Left renal pelvis (tissue), 4 donors: Measurements from ENCODE around the gene FBXW12. TPM values are rescaled to one million over a fixed set of nuclear protein-coding genes. Genes with fewer than 3 reads are reported as not detected.
A peak's percentile ranks its signal among the peaks of the same experiment; 100 is the strongest.

Experiments used
- DNase-seq, 4 donors: peaks; one replicate each; pipeline ENCODE4 v3.0.0-alpha.2; 2013; ENCODE audit warnings: low read depth in 4 of 4, low spot score in 3 of 4
- polyA plus RNA-seq, 4 donors: library from polyadenylated mRNA; unstranded; fragments of 120-200 nt; gene quantifications; one replicate each; pipeline ENCODE4 v1.2.1, GENCODE V29; 2013; ENCODE audit not compliant: insufficient read length in 4 of 4

The FBXW12 gene
- polyA plus RNA-seq, 4 donors = 0.08 to 0.84 (median 0.50) TPM

DNA sequence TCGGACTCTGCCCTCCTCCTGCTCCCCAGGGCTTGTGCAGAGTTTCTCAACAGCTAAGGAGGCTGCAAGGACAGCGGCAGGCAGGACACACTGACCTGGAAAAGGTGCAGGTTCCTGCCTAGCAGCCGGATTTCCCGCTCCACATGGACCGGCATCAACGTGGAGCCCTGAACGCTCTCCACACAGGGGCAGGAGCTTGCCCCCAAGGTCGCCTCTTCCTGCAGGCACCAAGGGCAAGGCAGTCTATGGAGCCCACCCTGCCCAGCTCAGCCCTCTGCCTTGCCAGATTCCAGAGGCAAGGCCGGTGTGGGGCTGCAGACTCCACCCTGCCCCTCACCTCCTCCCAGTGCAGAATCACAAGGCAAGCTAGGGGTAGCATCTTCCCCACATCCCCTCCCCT lies 47.1 kb downstream of the FBXW12 start:
- no peak for DNase-seq

DNA sequence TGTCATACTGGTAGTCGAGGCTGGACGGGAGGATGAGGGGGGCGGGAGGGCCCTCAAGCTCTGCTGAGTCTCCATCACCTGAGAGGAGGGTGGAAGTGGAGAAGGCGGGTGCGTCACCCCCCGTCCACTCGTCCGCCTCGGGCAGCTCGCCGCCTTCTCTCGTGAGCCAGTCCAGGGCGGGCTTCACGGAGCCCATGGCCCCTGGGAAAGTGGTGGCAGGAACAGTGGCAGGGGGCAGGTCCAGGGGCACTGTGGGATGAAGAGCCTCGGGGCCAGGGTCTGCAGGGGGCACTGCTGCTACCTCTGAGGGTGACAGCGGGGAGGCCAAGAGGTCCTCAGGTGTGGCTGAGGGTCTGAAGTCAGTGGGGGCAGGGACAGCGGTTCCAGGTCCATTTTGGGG lies 47.6 kb downstream of the FBXW12 start:
- no peak for DNase-seq

DNA sequence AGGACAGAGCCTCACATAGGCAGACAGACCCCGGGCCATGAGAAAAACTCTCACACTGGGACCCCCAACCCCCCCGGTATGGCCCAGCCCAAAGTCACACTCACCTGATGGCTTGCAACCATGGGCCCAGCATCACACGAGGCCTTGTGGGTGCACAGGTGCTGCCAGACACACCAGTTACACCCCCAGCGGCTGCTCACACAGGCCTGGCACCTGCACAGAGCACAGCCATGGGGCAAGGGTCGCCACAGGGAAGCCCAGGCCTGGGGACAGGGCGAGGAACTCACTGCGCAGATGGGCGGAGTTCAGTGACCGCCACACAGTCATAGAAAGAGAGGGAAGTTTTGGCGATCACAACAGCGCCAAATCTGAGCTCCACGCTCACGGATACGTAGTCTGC lies 48.5 kb downstream of the FBXW12 start:
- DNase-seq = no peak

DNA sequence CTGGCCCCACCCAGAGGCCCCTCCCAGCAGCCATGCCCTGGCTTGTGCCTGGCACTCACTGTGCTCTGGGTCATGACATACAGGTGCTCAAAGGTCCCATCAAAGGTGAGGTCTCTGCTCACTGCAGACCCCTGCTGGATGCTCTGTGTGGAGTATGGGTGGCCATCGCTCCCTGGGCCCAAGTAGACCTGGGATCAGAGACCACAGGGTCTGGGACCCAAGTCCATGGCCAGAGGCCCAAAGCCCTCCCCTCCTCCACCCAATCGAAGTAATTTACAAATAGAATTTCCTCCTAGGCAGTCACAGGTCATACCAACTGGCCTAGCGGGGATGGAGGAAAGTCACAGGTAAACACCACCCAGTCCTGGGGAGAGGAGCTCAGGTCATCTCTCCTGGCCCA lies 50.3 kb downstream of the FBXW12 start:
- DNase-seq = no peak

DNA sequence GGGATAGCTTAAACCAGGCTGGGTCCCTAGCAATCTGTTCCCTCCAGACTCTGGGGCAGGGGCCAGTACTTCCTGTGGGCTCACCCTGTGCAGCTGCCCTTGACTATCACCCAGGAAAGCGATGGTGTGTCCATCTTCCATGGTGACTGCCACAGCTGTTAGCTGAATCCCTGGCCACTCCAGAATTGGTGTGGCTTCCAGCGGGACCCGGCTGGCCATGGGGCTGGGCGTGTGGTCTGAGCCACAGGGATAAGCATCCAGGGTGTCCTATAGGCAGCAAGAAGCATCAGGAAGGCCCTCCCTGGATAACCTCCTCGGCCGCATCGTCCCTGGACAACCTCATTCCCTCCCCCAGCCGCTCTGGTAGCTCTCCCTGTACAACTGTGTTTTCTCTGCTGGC lies 50.7 kb downstream of the FBXW12 start:
- DNase-seq = no peak

DNA sequence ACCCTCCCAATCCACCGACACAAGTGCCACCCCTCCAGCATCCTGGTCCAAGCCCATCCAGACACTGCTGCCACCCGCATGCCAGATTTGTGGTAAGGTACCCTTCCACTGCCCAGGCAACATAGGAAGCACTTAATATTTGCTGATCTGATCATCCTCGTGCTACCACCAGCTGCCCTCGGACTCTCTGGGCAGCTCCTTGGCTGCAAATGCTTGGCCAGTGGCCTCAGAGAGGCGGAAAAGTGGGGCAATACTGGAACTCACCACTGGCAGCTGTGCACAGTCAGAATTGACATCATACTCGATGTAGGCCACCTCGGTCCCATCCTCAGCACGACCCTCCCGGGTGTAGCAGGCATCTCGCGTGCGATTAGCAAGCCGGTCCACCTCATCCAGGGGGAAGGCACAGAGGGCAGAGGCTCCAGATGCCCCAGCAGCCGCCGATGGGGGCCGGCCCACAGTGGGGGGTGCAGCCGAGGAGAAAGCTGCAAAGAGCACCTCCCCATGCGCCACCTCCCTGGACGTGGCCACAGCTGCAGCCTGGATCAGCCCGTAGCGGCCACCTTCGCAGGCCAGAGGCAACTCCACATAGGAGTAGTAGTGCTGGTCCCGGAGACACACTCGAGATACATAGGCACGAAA lies 51.3 kb downstream of the FBXW12 start:
- DNase-seq = no peak

DNA sequence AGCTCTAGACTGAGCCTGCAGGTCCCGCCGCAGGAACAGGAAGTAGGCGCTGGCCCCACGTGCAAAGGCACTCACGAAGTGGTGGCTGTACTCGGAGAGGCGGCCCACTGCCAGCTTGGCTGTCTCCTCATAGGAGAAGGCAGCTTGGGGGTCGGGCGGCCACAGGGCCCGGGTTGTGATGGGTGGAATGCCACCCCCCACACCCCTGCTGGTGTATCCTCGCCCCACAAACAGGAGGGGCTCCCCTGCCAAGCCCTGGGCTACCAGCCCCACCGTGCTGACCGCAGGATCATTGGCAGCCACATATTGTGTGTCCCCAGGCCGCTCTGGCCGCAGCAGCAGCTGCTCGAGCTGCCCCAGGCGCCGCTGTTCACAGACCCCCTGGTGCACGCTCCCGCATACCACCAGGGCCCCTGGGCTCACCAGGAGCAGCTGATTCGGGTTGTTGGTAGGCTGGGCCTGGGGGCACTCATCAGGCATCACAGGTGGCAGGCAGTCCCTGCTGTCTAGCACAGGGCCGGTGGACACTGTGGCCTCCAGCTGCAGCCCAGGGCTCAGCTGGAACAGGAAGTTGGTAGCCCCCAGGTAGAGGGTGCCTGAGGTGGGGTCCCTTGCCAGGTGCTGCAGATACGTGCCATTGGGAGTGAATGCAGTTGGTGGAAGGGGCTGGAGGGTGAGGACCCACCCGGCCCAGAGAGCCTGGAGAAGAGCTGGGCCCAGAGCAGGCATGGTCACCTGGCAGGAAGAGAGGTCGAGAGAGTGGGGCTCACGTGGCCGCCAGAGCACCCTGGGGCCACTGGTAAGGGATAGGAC lies 52.1 kb downstream of the FBXW12 start:
- DNase-seq = no peak

DNA sequence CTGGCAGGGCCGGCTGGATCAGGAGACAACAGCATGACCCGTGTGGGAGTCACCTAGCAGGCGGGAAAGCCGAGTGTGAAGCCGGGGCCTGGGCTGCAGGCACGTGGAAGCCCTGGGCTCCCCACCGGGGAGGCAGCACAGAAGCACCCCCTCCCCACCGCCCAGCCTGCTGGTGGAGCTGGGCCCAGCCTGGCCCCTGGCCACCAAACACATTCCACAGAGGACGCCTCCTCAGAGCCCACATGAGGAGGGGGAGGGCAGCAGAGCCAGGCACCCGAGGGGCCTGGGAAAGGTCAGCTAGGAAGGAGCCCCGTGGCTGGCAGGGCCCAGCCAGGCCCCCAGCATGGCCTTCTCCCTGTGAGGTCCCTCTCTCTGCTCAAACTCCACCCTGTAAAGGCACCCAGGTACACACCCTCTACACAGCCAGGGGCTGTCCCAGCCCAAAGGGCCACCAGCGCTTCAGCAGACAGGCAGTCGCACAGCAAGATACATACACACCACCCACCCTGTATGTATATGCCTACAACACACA lies 53.3 kb downstream of the FBXW12 start:
- DNase-seq = no peak

DNA sequence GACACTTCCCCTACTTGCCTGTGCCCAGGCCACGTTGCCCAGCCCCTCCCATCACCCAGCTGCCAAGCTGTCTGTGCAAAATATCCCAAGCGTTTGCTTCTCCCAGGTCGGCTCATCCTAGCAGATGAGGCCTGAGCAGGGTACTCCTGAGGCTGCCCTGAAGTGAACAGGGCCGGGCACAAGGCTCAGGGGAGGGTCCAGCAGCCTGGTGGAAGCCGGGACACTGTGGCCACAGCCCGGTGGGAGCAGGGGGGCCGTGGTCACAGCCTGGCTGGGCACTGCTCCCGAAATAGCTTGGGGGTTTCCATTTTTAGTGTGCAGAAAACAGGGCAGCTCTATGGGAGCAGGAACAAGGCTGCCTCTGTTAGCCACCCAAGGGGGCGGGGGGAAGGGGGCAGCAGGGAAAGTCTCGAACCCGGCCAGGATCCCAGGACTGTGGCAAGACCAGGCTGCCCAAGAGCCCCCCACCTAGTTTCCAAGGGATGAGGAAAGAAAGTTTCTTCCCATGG lies 54.4 kb downstream of the FBXW12 start:
- DNase-seq = no peak

DNA sequence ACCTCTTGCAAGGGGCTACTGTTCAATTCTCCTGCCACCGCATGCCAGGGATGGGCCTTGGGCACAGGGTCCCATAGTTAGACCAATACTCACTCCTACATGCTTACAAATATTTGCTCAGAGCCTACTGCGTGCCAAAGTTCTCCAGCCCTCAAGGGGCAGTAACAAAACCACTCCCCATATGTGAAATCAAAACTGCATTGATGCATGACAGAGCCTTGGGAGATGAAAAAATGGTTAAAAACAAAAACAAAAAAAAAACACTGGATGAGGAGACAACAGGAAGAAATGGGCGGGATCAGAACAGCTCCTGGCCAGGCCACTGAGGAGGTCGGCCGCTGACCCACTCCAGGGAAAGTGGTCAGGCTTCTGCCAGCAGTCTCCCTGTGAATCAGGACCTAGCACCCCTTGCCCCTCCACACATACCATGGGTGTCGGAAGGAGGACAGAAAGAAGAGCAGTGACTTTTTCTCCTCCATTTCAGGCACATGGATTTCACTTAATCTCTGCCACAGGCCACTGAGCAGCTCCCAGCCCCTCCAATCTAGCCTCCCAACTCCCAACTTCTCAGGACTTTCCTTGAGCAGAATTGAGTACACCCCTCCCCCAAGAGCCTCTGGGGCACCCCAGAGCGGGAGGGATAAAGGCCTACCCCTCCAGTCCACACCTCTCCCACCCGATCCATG lies 55.1 kb downstream of the FBXW12 start:
- DNase-seq = no peak

DNA sequence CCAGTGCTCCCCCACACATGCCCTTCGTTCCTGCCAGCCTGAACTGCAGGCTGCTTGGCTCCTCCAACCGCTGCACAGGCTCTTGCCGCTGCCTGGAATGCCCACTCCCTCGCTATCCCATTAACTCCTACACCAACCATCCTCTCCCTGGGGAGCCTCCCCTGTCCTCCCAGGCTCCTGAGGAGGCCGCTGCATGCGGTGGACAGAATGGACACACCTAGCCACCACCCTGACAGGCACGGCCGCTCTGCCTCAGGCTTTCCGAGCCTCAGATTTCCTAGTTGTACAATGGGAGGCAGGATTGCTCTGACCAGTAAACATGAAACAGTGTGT lies 55.6 kb downstream of the FBXW12 start:
- DNase-seq = no peak

DNA sequence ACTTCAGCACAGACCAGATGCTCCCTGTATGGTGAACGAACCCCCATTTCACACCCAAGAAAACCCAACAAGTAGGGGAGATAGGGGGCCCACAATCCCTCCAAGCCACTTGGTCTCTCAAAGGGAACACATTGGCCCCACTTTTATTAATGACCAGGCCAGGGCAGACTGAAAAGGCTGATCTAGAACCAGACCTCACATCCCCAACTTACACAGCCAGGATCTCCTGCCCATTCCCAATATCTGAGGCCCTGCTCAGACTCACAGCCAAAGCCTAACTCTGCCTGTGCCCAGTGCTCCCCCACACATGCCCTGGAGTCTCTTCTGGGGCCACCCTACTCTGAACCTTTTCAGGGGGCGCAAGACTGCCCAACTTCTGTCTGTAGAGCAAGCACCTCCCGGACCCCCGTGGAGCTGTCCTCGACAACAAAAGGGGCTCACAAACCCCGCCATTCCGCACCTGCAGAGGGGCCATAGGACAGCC lies 56.1 kb downstream of the FBXW12 start:
- no peak for DNase-seq

DNA sequence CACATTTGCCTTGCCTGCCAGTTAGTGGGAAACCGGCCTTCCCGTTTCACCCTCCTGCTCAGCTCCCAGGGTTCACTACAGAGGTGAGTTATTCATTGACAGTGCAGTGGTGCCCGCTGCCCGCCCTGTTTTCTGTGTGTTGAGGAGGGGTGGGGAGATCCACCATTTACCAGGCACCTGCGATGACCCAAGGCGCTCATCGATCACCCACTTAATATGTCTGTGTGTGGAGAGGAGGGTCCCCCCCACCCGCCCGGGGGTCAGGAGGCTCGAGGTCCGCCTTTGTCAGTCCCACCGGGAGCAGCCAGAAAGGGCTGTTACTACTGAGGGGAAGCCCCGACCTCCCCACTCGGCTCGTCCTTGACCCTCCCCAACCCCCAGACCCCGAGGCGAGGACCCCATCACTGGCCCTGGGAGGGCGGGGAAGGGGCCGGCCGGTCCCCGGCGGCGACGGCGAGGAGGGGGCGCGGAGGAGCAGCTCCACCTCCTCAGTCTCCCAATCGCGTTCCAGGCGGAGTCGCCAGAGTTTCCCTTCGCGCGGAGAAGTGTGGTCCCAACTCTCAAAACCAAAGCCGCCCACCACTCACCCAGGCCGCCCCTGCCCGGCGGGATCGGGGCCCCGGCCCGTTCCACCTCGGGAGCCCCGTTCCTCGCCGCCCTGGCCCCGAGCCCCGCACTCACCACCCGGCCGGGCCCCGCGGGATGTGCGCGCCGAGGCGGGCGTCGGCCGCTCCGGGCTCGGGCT lies 56.7 kb downstream of the FBXW12 start:
- DNase-seq = peak in 1 of 4 donors; percentile 60

DNA sequence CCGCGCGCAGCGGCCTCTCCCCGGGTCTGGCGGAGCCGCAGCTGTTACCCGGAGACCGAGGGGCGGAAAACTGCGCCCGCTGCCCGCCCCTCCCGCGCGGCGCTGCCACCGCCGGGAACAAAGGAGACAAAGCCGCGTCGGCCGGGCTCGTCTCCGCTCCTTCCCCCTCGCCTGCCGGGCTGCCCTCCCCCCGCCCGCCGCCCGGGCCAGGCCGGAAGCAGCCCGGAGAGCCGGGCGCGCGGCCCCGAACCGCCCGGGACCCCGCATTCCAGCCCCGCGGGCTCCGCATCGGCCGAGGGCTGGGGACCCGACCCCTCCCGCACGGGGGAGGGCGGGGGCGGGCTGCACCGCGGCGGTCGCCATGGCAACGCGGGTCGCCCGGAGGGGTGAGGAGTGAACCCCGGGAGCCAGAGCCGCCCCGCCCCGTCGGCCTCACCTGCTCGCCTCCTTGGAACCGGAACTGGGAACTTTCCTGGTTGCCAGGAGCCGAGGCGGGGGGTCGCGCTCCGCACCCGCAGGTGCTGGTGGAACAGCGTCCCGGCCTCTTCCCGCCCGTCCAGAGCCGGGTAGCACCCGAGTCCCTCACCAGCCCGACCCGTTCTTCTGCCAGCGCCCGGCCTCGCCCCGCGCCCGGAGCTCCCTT lies 57.4 kb downstream of the FBXW12 start:
- no peak for DNase-seq

DNA sequence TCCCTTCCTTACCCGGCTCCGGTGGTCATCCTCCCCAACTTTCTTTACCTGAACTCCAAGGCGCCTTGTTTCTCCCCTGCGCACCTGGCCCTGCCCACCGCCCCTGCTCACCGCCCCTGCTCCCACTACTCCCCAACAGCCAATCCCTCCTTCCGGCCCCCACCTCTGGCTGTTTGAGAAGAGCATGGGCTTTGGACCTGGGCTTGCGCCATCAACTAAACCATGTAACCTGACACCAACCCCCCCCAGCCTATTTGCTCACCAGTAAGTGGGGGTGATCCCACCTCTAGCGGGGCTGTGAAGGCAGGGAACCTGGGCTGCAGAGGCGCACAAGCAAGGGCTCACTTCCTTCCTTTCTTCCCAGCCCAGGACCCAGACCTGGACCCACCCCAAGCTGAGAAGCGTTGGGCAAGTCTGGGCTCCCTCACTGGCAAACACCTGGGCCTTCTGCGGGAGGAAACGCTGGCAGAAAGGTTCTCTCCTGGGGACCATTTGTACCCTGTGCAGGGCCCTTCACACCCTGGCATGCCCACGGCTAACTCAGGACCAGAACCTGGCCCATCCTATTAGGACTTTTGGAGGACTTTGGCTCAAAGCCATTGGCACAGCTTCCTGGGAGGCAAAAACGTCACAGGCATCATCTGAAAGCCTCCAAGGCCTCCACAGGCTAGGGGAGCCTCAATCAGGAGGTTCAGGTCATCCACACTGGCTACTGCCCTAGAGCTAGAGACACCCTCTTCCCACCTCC lies 58.1 kb downstream of the FBXW12 start, which contains the start of gene PLXNB1:
PLXNB1 (minus strand) TSS at position 127 of the 748 bp plus-strand sequence. CDS start 5,475 bp downstream, outside the sequence.
- peak; percentile 74 to 88 (median 76) for DNase-seq

DNA sequence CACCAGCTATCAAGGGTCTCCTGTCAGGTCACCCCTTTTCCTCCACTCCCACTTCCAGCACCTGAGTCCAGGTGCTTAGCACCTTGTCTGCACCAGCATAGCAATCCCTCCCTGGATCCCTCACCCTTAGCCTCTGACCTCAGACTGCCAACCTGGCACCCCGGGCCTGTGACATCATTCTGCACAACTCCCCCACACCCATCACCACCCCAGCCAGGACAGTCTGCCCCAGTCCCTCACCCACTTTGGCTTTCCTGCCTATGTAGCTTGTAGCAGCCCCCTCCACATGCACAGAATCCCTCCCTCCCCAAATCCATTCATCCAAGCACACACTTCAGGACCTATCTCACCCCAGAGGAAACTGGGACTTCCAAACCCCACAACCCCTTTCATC lies 58.7 kb downstream of the FBXW12 start:
- DNase-seq = no peak

DNA sequence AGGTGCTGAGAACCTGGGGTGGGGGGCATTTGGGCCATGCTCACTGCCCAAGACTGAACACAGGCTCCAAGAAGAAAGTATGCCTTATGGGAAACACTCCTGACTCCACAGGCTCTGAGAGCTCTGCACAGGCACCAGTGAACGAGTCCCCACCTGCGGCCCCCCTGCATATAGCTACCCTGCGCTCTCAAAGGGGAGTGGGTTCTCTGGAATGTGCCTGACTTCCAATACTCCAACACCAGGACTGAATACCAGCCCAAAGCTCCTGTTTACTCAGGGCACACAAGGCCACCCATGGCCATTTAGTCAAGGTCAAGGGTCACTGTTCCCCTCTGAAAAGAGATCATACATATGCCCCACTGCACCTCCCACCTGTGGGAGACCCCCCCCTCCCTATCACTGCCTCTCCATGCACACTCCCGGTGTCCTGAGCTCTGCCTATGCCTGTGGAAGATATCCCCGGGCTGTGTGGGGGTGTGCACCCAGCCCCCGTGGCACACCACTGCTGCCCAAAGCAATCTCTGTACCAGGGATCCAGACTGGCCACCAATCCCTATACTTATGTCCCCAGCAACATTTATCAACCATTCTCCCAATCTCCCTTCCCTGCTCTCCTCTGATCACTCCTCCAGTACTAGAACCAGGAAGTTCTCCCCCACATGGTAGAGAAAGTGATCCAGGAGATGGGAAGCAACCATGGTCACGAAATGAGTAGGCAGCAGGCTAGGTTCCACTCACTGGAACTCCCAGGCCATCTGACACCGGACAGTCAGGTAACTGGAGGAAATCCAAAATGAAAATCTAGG lies 59.4 kb downstream of the FBXW12 start:
- no peak for DNase-seq
